DOHH2 (cell line): ENCODE measurements around the gene HAO1.

ENCODE experiments used
- H3F3A ChIP-seq: fragments of 200-600 bp; sonication (generic), shearing (Covaris generic); 2 replicates; pipeline ENCODE4 v1.6.0; 2016; ENCODE audit warnings: antibody characterized with exemption, mild to moderate bottlenecking; ENCODE audit not compliant: control insufficient read depth, insufficient read depth
- H3K27ac ChIP-seq: fragments of 200-600 bp; sonication (generic); 2 replicates; pipeline ENCODE4 v1.5.1; 2014; ENCODE audit warnings: low read depth, mild to moderate bottlenecking, low read length, moderate library complexity
- H3K27me3 ChIP-seq: fragments of 200-600 bp; sonication (generic); 2 replicates; pipeline ENCODE4 v1.6.1; 2014; ENCODE audit warnings: mild to moderate bottlenecking, low read length, mixed read lengths; ENCODE audit not compliant: control insufficient read depth
- H3K36me3 ChIP-seq: fragments of 200-600 bp; sonication (generic); 2 replicates; pipeline ENCODE4 v1.6.1; 2014; ENCODE audit warnings: mild to moderate bottlenecking, low read length, moderate library complexity, mixed read lengths; ENCODE audit not compliant: control insufficient read depth
- H3K4me1 ChIP-seq: fragments of 200-600 bp; sonication (generic); 2 replicates; pipeline ENCODE4 v1.6.1; 2014; ENCODE audit warnings: mild to moderate bottlenecking, low read length, mixed read lengths; ENCODE audit not compliant: control insufficient read depth
- H3K4me2 ChIP-seq: fragments of 200-600 bp; sonication (generic); 2 replicates; pipeline ENCODE4 v1.6.0; 2014; ENCODE audit warnings: mild to moderate bottlenecking, low read length, moderate library complexity
- H3K4me3 ChIP-seq: fragments of 200-600 bp; sonication (generic); 2 replicates; pipeline ENCODE4 v1.5.1; 2014; ENCODE audit warnings: mild to moderate bottlenecking, low read length, mixed read lengths
- H3K79me2 ChIP-seq: fragments of 200-600 bp; sonication (generic); 2 replicates; pipeline ENCODE4 v1.6.1; 2014; ENCODE audit warnings: mild to moderate bottlenecking, low read length, mixed read lengths; ENCODE audit not compliant: control insufficient read depth
- H3K9me2 ChIP-seq: fragments of 200-600 bp; sonication (generic); replicated peaks from 2 replicates; pipeline ENCODE4 v1.6.1; 2014; ENCODE audit warnings: mild to moderate bottlenecking, low read length, mixed read lengths; ENCODE audit not compliant: control insufficient read depth
- H3K9me3 ChIP-seq: fragments of 200-600 bp; sonication (generic); 2 replicates; pipeline ENCODE4 v1.6.1; 2014; ENCODE audit warnings: antibody characterized with exemption, low read length, mixed read lengths; ENCODE audit not compliant: control insufficient read depth, insufficient read depth
- H4K20me1 ChIP-seq: fragments of 200-600 bp; sonication (generic); 2 replicates; pipeline ENCODE4 v1.6.0; 2014; ENCODE audit warnings: low read depth, mild to moderate bottlenecking, antibody characterized with exemption, low read length, moderate library complexity; ENCODE audit not compliant: control insufficient read depth, insufficient read depth
- EZH2phosphoT487 ChIP-seq: fragments of 200-600 bp; sonication (generic); IDR thresholded peaks from 2 replicates; pipeline ENCODE4 v1.6.1; 2017; ENCODE audit warnings: borderline replicate concordance, mild to moderate bottlenecking, antibody characterized with exemption, low read length, moderate library complexity, mixed read lengths
- TF ChIP-seq, protein P1 (sequence below): fragments of 200-600 bp; sonication (generic); IDR thresholded peaks from one replicate; pipeline ENCODE4 v1.5.1; 2014; ENCODE audit warnings: antibody characterized with exemption, mild to moderate bottlenecking, low read depth, low read length; ENCODE audit not compliant: poor library complexity, severe bottlenecking

HAO1 gene

DNA sequence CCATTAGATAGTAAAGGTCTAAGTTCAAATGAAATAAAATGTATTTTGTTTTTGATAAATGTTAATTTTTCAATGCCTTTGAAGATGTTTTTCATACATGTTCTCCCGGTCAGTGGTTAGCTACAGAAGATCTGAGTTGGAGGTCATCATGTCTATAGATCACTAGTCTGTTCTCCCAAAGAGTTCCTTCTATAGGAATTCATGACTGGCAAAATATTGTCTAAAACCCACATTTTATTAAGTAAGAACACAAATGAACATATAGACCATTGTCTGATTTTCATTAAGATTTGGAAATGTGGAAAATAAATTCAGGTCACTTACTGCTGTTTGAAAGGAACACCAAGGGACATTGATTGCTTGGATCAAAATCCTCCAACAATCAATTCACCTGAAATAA lies 23.6 kb downstream of the HAO1 start:
- H3K27me3 ChIP-seq = no peaks in the 10 kb centered on the region
- H3K4me1 ChIP-seq = no peaks in the 10 kb centered on the region
- H3K4me2 ChIP-seq = no peak overlapping the region
- H3F3A ChIP-seq = no peaks in the 10 kb centered on the region; the same call in 1 of the 2 replicates
- no peak overlapping the region for H3K27ac ChIP-seq
- H3K9me3 ChIP-seq = no peaks in the 10 kb centered on the region
- TF ChIP-seq, protein P1, sequence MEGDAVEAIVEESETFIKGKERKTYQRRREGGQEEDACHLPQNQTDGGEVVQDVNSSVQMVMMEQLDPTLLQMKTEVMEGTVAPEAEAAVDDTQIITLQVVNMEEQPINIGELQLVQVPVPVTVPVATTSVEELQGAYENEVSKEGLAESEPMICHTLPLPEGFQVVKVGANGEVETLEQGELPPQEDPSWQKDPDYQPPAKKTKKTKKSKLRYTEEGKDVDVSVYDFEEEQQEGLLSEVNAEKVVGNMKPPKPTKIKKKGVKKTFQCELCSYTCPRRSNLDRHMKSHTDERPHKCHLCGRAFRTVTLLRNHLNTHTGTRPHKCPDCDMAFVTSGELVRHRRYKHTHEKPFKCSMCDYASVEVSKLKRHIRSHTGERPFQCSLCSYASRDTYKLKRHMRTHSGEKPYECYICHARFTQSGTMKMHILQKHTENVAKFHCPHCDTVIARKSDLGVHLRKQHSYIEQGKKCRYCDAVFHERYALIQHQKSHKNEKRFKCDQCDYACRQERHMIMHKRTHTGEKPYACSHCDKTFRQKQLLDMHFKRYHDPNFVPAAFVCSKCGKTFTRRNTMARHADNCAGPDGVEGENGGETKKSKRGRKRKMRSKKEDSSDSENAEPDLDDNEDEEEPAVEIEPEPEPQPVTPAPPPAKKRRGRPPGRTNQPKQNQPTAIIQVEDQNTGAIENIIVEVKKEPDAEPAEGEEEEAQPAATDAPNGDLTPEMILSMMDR = no peak
- TF ChIP-seq EZH2phosphoT487 = no peak
- no peaks in the 10 kb centered on the region for H3K9me2 ChIP-seq
- H3K36me3 ChIP-seq = no peaks in the 10 kb centered on the region
- no peaks in the 10 kb centered on the region for H3K79me2 ChIP-seq
- H3K4me3 ChIP-seq = no peak overlapping the region
- H4K20me1 ChIP-seq = no peaks in the 10 kb centered on the region

DNA sequence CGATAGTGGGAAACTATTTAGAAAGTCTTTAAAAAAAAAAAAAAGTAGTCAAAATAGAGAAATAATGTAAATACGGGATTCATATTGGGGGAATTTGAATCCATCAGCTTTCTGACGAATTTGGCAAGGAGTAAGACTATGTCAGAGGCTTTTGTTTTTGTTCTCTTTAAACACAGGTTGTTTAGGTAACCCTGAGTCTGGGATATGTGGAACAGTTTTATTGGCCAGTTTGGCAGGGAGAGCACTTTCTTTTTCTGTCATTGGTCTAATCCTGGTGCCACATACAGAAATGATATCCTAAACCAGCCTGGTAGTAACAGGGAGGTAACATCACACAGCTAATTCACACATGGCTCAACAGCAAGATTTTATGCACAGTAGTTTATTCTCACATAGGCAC lies 27.7 kb downstream of the HAO1 start:
- Histone ChIP-seq H4K20me1 (no peaks in the 10 kb centered on the region), H3K4me2 (no peak overlapping the region), H3K9me2 (no peaks in the 10 kb centered on the region), H3K4me3 (no peak overlapping the region), H3K27ac (no peak overlapping the region), H3F3A (no peaks in the 10 kb centered on the region; the same call in 1 of the 2 replicates), H3K27me3 (no peaks in the 10 kb centered on the region), H3K36me3 (no peaks in the 10 kb centered on the region), H3K4me1 (no peaks in the 10 kb centered on the region), H3K79me2 (no peaks in the 10 kb centered on the region), H3K9me3 (no peaks in the 10 kb centered on the region)
- TF ChIP-seq EZH2phosphoT487 = no peak
- TF ChIP-seq, protein P1 = no peak

DNA sequence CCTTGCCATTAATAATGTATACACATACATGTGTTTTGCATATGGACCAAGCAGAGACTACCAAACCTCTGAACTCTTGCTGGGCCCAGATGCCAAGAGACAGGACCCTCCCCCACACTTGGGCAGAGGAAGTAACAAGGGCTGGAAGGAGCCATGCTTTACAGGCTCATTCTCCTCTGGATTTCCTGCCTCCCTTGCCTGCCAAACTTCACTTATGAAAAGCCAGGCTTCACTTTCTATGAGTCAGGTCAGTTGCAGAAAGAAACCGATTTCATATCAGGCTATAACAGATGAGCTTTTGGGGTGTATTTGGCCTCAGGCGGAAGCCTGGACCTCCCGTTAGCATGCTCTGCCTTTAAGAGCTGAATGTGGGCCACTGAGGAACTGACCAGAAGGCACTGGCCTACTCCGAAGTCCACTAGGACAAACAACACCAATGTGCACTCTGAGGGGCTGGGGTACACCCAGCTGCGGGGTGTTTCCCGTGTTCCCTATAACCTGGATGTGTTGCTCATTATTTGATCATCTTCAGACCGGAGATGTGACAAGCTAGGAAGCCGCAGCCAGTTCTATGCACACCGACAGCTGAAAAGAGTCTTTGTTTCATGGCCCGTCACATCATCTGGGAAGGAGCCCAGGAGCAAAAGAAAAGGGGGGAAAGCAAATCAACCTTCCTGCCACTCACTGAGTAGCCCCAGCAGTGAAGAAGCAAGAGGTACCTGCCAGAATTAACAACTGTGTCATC lies 28.5 kb downstream of the HAO1 start:
- Histone ChIP-seq H3F3A (no peaks in the 10 kb centered on the region; the same call in 1 of the 2 replicates), H3K4me2 (no peak overlapping the region), H3K9me2 (no peaks in the 10 kb centered on the region), H3K9me3 (no peaks in the 10 kb centered on the region), H3K4me1 (no peaks in the 10 kb centered on the region), H3K36me3 (no peaks in the 10 kb centered on the region), H4K20me1 (no peaks in the 10 kb centered on the region), H3K79me2 (no peaks in the 10 kb centered on the region), H3K4me3 (no peak overlapping the region), H3K27me3 (no peaks in the 10 kb centered on the region), H3K27ac (no peak overlapping the region)
- TF ChIP-seq, protein P1 = no peak
- no peak for TF ChIP-seq EZH2phosphoT487
